ENCODE measurements around the gene TSPAN6. TPM values are rescaled to one million over a fixed set of nuclear protein-coding genes. Genes with fewer than 3 reads are reported as not detected.
A peak's percentile ranks its signal among the peaks of the same experiment; 100 is the strongest.

TSPAN6 gene
- total and polyA plus RNA-seq, 2 of the 13 experiments (the other 11 are each of a cell fraction or from before 2014, with no cell fraction given), result 78.9 to 133 TPM

GRCh38 chrX:100649550-100650356 lies 13.1 kb upstream of the TSPAN6 start (continued):
- TF ChIP-seq EEA1 (CRISPR knock-in tag; IDR thresholded peaks at IDR 0.05; ENCODE audit: borderline replicate concordance) (no peak), TBX2 (CRISPR knock-in tag; IDR thresholded peaks at IDR 0.05; ENCODE audit: borderline replicate concordance) (no peak), PATZ1 (CRISPR knock-in tag; IDR thresholded peaks at IDR 0.05) (peak; percentile 86), DMTF1 (CRISPR knock-in tag; IDR thresholded peaks at IDR 0.05) (no peak), EP300 (IDR thresholded peaks at IDR 0.05; ENCODE audit: low read depth in 2 of 2, low read length in 2 of 2) (peak in 1 of 2 experiments; percentile 66; a peak in 1 of 4 replicates), EP300 (CRISPR knock-in tag; IDR thresholded peaks at IDR 0.05; ENCODE audit: borderline replicate concordance) (peak; percentile 29; the same call in 1 of the 2 replicates), SUZ12 (IDR thresholded peaks at IDR 0.05; ENCODE audit: low read depth, low read length) (no peak), ZNF432 (CRISPR knock-in tag; IDR thresholded peaks at IDR 0.05; ENCODE audit: borderline replicate concordance) (no peak), MZF1 (CRISPR knock-in tag; IDR thresholded peaks at IDR 0.05; ENCODE audit: borderline replicate concordance) (no peak)
- TF ChIP-seq, protein P1, sequence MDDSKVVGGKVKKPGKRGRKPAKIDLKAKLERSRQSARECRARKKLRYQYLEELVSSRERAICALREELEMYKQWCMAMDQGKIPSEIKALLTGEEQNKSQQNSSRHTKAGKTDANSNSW (CRISPR knock-in tag; IDR thresholded peaks at IDR 0.05; ENCODE audit: borderline replicate concordance), result no peak
- TF ChIP-seq, protein P2, sequence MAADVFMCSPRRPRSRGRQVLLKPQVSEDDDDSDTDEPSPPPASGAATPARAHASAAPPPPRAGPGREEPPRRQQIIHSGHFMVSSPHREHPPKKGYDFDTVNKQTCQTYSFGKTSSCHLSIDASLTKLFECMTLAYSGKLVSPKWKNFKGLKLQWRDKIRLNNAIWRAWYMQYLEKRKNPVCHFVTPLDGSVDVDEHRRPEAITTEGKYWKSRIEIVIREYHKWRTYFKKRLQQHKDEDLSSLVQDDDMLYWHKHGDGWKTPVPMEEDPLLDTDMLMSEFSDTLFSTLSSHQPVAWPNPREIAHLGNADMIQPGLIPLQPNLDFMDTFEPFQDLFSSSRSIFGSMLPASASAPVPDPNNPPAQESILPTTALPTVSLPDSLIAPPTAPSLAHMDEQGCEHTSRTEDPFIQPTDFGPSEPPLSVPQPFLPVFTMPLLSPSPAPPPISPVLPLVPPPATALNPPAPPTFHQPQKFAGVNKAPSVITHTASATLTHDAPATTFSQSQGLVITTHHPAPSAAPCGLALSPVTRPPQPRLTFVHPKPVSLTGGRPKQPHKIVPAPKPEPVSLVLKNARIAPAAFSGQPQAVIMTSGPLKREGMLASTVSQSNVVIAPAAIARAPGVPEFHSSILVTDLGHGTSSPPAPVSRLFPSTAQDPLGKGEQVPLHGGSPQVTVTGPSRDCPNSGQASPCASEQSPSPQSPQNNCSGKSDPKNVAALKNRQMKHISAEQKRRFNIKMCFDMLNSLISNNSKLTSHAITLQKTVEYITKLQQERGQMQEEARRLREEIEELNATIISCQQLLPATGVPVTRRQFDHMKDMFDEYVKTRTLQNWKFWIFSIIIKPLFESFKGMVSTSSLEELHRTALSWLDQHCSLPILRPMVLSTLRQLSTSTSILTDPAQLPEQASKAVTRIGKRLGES (CRISPR knock-in tag; IDR thresholded peaks at IDR 0.05; ENCODE audit: borderline replicate concordance), result no peak
- TF ChIP-seq, protein P3, sequence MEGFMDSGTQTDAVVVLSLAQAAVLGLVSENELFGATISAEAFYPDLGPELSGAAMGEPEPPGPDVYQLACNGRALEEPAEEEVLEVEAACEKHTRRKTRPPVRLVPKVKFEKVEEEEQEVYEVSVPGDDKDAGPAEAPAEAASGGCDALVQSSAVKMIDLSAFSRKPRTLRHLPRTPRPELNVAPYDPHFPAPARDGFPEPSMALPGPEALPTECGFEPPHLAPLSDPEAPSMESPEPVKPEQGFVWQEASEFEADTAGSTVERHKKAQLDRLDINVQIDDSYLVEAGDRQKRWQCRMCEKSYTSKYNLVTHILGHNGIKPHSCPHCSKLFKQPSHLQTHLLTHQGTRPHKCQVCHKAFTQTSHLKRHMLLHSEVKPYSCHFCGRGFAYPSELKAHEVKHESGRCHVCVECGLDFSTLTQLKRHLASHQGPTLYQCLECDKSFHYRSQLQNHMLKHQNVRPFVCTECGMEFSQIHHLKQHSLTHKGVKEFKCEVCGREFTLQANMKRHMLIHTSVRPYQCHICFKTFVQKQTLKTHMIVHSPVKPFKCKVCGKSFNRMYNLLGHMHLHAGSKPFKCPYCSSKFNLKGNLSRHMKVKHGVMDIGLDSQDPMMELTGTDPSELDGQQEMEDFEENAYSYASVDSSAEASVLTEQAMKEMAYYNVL (CRISPR knock-in tag; IDR thresholded peaks at IDR 0.05; ENCODE audit: borderline replicate concordance), result peak; percentile 71; the same call in 1 of the 2 replicates
- TF ChIP-seq, protein P4, sequence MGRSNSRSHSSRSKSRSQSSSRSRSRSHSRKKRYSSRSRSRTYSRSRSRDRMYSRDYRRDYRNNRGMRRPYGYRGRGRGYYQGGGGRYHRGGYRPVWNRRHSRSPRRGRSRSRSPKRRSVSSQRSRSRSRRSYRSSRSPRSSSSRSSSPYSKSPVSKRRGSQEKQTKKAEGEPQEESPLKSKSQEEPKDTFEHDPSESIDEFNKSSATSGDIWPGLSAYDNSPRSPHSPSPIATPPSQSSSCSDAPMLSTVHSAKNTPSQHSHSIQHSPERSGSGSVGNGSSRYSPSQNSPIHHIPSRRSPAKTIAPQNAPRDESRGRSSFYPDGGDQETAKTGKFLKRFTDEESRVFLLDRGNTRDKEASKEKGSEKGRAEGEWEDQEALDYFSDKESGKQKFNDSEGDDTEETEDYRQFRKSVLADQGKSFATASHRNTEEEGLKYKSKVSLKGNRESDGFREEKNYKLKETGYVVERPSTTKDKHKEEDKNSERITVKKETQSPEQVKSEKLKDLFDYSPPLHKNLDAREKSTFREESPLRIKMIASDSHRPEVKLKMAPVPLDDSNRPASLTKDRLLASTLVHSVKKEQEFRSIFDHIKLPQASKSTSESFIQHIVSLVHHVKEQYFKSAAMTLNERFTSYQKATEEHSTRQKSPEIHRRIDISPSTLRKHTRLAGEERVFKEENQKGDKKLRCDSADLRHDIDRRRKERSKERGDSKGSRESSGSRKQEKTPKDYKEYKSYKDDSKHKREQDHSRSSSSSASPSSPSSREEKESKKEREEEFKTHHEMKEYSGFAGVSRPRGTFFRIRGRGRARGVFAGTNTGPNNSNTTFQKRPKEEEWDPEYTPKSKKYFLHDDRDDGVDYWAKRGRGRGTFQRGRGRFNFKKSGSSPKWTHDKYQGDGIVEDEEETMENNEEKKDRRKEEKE (IDR thresholded peaks at IDR 0.05), result no peak

Measured in HepG2 (cell line).